ENCODE data around the gene VAV3. TPM values are rescaled to one million over a fixed set of nuclear protein-coding genes. Genes with fewer than 3 reads are reported as not detected.
A peak's percentile ranks its signal among the peaks of the same experiment; 100 is the strongest.

Gene VAV3
- total and polyA plus RNA-seq, 10 donors: 10.5 to 63.0 (median 38.8) TPM

GRCh38 chr1:107766533-107766932, 198.4 kb downstream of the VAV3 start:
- whole genome bisulfite sequencing, 5 donors: 30 to 95% (median 76%) methylated on average over 1 of the region's 1 CpG
- intact Hi-C loops (cut with DNase I; ENCODE audit: low total_unique reads): no loop called here
- H3K36me3 ChIP-seq: peaks cover 0 to 100% (median 23%) of the 10 kb centered on the region in 6 donors
- H3K4me3 ChIP-seq: no peak overlapping the region
- TF ChIP-seq POLR2A (IDR thresholded peaks at IDR 0.05): no peak
- no peak for TF ChIP-seq POLR2AphosphoS5 (IDR thresholded peaks at IDR 0.05)
- TF ChIP-seq CTCF (IDR thresholded peaks at IDR 0.05 in 8 of 11, conservative IDR thresholded peaks at IDR 0.05 in 3 of 11): no peak
- peak overlapping the region in 5 of 8 donors; percentile 23 to 68 (median 55) for H3K27ac ChIP-seq
- H3K4me1 ChIP-seq: no peaks in the 10 kb centered on the region
- DNase-seq: no peak
- H3K27me3 ChIP-seq (replicated peaks in 1 of 7): no peaks in the 10 kb centered on the region
- no peaks in the 10 kb centered on the region for H3K9me3 ChIP-seq

- H3K4me1 ChIP-seq: no peaks in the 10 kb centered on the region
- 84 to 95% (median 92%) methylated on average over 6 of the region's 6 CpGs for WGBS, 5 donors
- no peaks in the 10 kb centered on the region for H3K9me3 ChIP-seq
- H3K27me3 ChIP-seq (replicated peaks in 1 of 7): no peaks in the 10 kb centered on the region
- DNase-seq: no peak
- peaks cover 0 to 99% (median 20%) of the 10 kb centered on the region in 6 donors for H3K36me3 ChIP-seq
- no peak overlapping the region for H3K27ac ChIP-seq
- no peak overlapping the region for H3K4me3 ChIP-seq
- TF ChIP-seq POLR2AphosphoS5 (IDR thresholded peaks at IDR 0.05): no peak
- no peak for TF ChIP-seq CTCF (IDR thresholded peaks at IDR 0.05 in 8 of 11, conservative IDR thresholded peaks at IDR 0.05 in 3 of 11)
- no peak for TF ChIP-seq POLR2A (IDR thresholded peaks at IDR 0.05)
- intact Hi-C loops (cut with DNase I; ENCODE audit: low total_unique reads): no loop called here
Measured at GRCh38 chr1:107762751-107763390, 202.1 kb downstream of the VAV3 start.

GRCh38 chr1:107760065-107760464, 204.9 kb downstream of the VAV3 start:
- Histone ChIP-seq H3K4me3 (no peak overlapping the region), H3K4me1 (no peaks in the 10 kb centered on the region), H3K36me3 (peaks cover 0 to 99% (median 24%) of the 10 kb centered on the region in 6 donors), H3K27ac (no peak overlapping the region), H3K27me3 (replicated peaks in 1 of 7) (no peaks in the 10 kb centered on the region), H3K9me3 (no peaks in the 10 kb centered on the region)
- no peak for DNase-seq
- 95 to 98% (median 96%) methylated on average over 3 of the region's 3 CpGs for WGBS, 5 donors
- no peak for TF ChIP-seq POLR2AphosphoS5 (IDR thresholded peaks at IDR 0.05)
- no peak for TF ChIP-seq POLR2A (IDR thresholded peaks at IDR 0.05)
- no peak for TF ChIP-seq CTCF (IDR thresholded peaks at IDR 0.05 in 8 of 11, conservative IDR thresholded peaks at IDR 0.05 in 3 of 11)
- intact Hi-C loops (cut with DNase I; ENCODE audit: low total_unique reads): no loop called here

GRCh38 chr1:107750364-107750959, 214.5 kb downstream of the VAV3 start:
- H3K4me3 ChIP-seq: no peak overlapping the region
- no peaks in the 10 kb centered on the region for H3K27me3 ChIP-seq (replicated peaks in 1 of 7)
- H3K27ac ChIP-seq: no peak overlapping the region
- WGBS, 5 donors: 57 to 72% (median 70%) methylated on average over 6 of the region's 6 CpGs
- DNase-seq: no peak
- intact Hi-C loops (cut with DNase I; ENCODE audit: low total_unique reads): no loop called here
- H3K4me1 ChIP-seq: no peaks in the 10 kb centered on the region
- TF ChIP-seq POLR2AphosphoS5 (IDR thresholded peaks at IDR 0.05) (no peak), CTCF (IDR thresholded peaks at IDR 0.05 in 8 of 11, conservative IDR thresholded peaks at IDR 0.05 in 3 of 11) (peak in 9 of 11 experiments; percentile 20 to 62 (median 48)), POLR2A (IDR thresholded peaks at IDR 0.05) (no peak)
- H3K36me3 ChIP-seq: peaks cover 0 to 89% (median 13%) of the 10 kb centered on the region in 6 donors
- H3K9me3 ChIP-seq: no peaks in the 10 kb centered on the region

Data from spleen (tissue), 11 donors.